Sigmoid colon (tissue), 7 donors: ENCODE results near the gene UBAP2. TPM values are rescaled to one million over a fixed set of nuclear protein-coding genes. Genes with fewer than 3 reads are reported as not detected.
A peak's percentile ranks its signal among the peaks of the same experiment; 100 is the strongest.
"Not testable (repeated sequence)": the region's sequence is repeated elsewhere in the genome, so short reads cannot be mapped to it uniquely, and the experiment has no call there.

Source experiments
- DNase-seq: peaks from one replicate; pipeline ENCODE4 v3.0.0-alpha.2; 2019
- H3K27ac ChIP-seq, 4 donors: fragments of 200-600 bp; sonication (generic); one replicate each; pipeline ENCODE4 v1.5.1; 2016 to 2019; ENCODE audit warnings: mild to moderate bottlenecking in 1 of 4
- H3K27me3 ChIP-seq, 3 donors: fragments of 200-600 bp; sonication (generic); one replicate each; pipeline ENCODE4 v1.5.1; 2019; ENCODE audit warnings: mild to moderate bottlenecking in 1 of 3
- H3K36me3 ChIP-seq, 4 donors: fragments of 200-600 bp; sonication (generic); one replicate each; pipeline ENCODE4 v1.5.1; 2016 to 2019
- H3K4me1 ChIP-seq, 4 donors: fragments of 200-600 bp; sonication (generic); one replicate each; pipeline ENCODE4 v1.5.1; 2017 to 2019
- H3K4me3 ChIP-seq, 4 donors: fragments of 200-600 bp; sonication (generic); one replicate each; pipeline ENCODE4 v1.5.1; 2017 to 2019; ENCODE audit warnings: mild to moderate bottlenecking in 2 of 4, moderate library complexity in 1 of 4
- H3K9me3 ChIP-seq, 4 donors: fragments of 200-600 bp in 3 of 4; sonication (generic) in 3 of 4; one replicate each; pipeline versions ENCODE4 v1.5.1 to v1.6.1; 2013 to 2019
- CTCF ChIP-seq, 4 experiments: fragments of 450-650 bp in 3 of 4; fragments of 200-600 bp in 1 of 4; IDR thresholded peaks; one replicate each; pipeline ENCODE4 v1.5.1; 2016 to 2019; ENCODE audit warnings: antibody characterized with exemption in 4 of 4, mild to moderate bottlenecking in 3 of 4, moderate library complexity in 2 of 4
- EP300 ChIP-seq, 4 donors: sonication (generic); formaldehyde crosslinking; IDR thresholded peaks; one replicate each; pipeline ENCODE4 v1.6.1; 2017; ENCODE audit warnings: antibody characterized with exemption in 4 of 4
- POLR2A ChIP-seq, 2 donors: fragments of 450-650 bp; IDR thresholded peaks; one replicate each; pipeline ENCODE4 v1.6.1; 2016; ENCODE audit warnings: antibody characterized with exemption in 2 of 2, mild to moderate bottlenecking in 2 of 2, moderate library complexity in 2 of 2
- POLR2AphosphoS5 ChIP-seq, 4 donors: sonication (generic); formaldehyde crosslinking; IDR thresholded peaks; one replicate each; pipeline ENCODE4 v1.6.1; 2017; ENCODE audit warnings: antibody characterized with exemption in 4 of 4
- WGBS, 2 donors: extraction: QIAGEN DNeasy Blood & Tissue Kit; methylation state at CpG; one replicate each; pipeline ENCODE4 v1.1.7; 2013; 5-methylcytosine and 5-hydroxymethylcytosine counted together
- intact Hi-C: fragments of 100-400 bp; cut with DNase I; formaldehyde crosslinking; loops from one replicate; pipeline ENCODE4 v1.15.1; 2023
- polyA plus RNA-seq, 3 donors: library from polyadenylated mRNA; stranded (reverse); fragments of 200-250 nt; gene quantifications; one replicate each; pipeline ENCODE4 v1.2.3, GENCODE V29; 2013
- total RNA-seq, 4 donors: library from RNA; depleted of rRNA; stranded (reverse); fragments of >200 nt; gene quantifications; one replicate each; pipeline ENCODE4 v1.1.0, GENCODE V29; 2016
- donor health status: healthy with polysubstance abuse.
- donor health status: Bipolar disorder and iron deficiency.
- donor health status: healthy.

Gene UBAP2
- total and polyA plus RNA-seq, 7 donors, result 6.6 to 50.4 (median 28.8) TPM

GRCh38 chr9:34025062-34025461 lies 23.6 kb downstream of the UBAP2 start:
- Histone ChIP-seq H3K9me3 (no peaks in the 10 kb centered on the region), H3K4me1 (peaks cover 0 to 24% (median 14%) of the 10 kb centered on the region in 4 donors), H3K4me3 (no peak overlapping the region), H3K36me3 (peaks cover 0 to 10% (median 0%) of the 10 kb centered on the region in 4 donors), H3K27ac (peak overlapping the region in 3 of 4 donors; percentile 29 to 70 (median 35)), H3K27me3 (no peaks in the 10 kb centered on the region)
- intact Hi-C loops, result no loop called here
- 96 to 98% methylated on average over 1 of the region's 1 CpG for WGBS, 2 donors
- no peak for TF ChIP-seq EP300 (IDR thresholded peaks at IDR 0.05)
- no peak for TF ChIP-seq POLR2A (IDR thresholded peaks at IDR 0.05)
- peak in 1 of 4 donors; percentile 31 for TF ChIP-seq POLR2AphosphoS5 (IDR thresholded peaks at IDR 0.05)
- no peak for TF ChIP-seq CTCF (IDR thresholded peaks at IDR 0.05)
- no peak for DNase-seq

- intact Hi-C loops, DNase-seq, H3K9me3 ChIP-seq, H3K27me3 ChIP-seq, H3K4me3 ChIP-seq, H3K36me3 ChIP-seq: not testable (repeated sequence)
- whole genome bisulfite sequencing, 2 donors, result 94 to 95% methylated on average over 9 of the region's 9 CpGs
- Histone ChIP-seq H3K27ac (peak overlapping the region in 3 of 4 donors; percentile 29 to 70 (median 35)), H3K4me1 (peaks cover 0 to 24% (median 14%) of the 10 kb centered on the region in 4 donors)
Observed at GRCh38 chr9:34024476-34024875, 24.2 kb downstream of the UBAP2 start.

- TF ChIP-seq POLR2A (IDR thresholded peaks at IDR 0.05) (no peak), CTCF (IDR thresholded peaks at IDR 0.05) (no peak), EP300 (IDR thresholded peaks at IDR 0.05) (no peak), POLR2AphosphoS5 (IDR thresholded peaks at IDR 0.05) (no peak)
- no peaks in the 10 kb centered on the region for H3K27me3 ChIP-seq
- intact Hi-C loops, result no loop called here
- no peak overlapping the region for H3K27ac ChIP-seq
- no peak overlapping the region for H3K4me3 ChIP-seq
- no peaks in the 10 kb centered on the region for H3K4me1 ChIP-seq
- H3K9me3 ChIP-seq, result no peaks in the 10 kb centered on the region
- DNase-seq, result no peak
- WGBS, 2 donors, result 73 to 95% methylated on average over 2 to 4 of the region's 4 CpGs
- H3K36me3 ChIP-seq, result peaks cover 0 to 32% (median 0%) of the 10 kb centered on the region in 4 donors
Observed at GRCh38 chr9:34016149-34016548, 32.5 kb downstream of the UBAP2 start.

GRCh38 chr9:34010979-34011378 lies 37.7 kb downstream of the UBAP2 start:
- Histone ChIP-seq H3K4me3 (no peak overlapping the region), H3K4me1 (no peaks in the 10 kb centered on the region), H3K27me3 (no peaks in the 10 kb centered on the region), H3K27ac (no peak overlapping the region), H3K36me3 (peaks cover 0 to 54% (median 0%) of the 10 kb centered on the region in 4 donors), H3K9me3 (no peaks in the 10 kb centered on the region)
- intact Hi-C loops, result no loop called here
- no peak for TF ChIP-seq POLR2AphosphoS5 (IDR thresholded peaks at IDR 0.05)
- no peak for TF ChIP-seq EP300 (IDR thresholded peaks at IDR 0.05)
- peak in 1 of 4 experiments; percentile 15 for TF ChIP-seq CTCF (IDR thresholded peaks at IDR 0.05)
- no peak for TF ChIP-seq POLR2A (IDR thresholded peaks at IDR 0.05)
- DNase-seq, result no peak
- WGBS, 2 donors, result 83 to 87% methylated on average over 4 of the region's 4 CpGs

GRCh38 chr9:34001951-34002350 lies 46.7 kb downstream of the UBAP2 start:
- 93 to 95% methylated on average over 2 of the region's 2 CpGs for WGBS, 2 donors
- Histone ChIP-seq H3K27me3 (no peaks in the 10 kb centered on the region), H3K9me3 (no peaks in the 10 kb centered on the region), H3K4me1 (no peaks in the 10 kb centered on the region), H3K36me3 (peaks cover 0 to 19% (median 10%) of the 10 kb centered on the region in 4 donors), H3K4me3 (no peak overlapping the region), H3K27ac (no peak overlapping the region)
- DNase-seq, result no peak
- intact Hi-C loops, result no loop called here
- no peak for TF ChIP-seq CTCF (IDR thresholded peaks at IDR 0.05)
- no peak for TF ChIP-seq POLR2AphosphoS5 (IDR thresholded peaks at IDR 0.05)
- no peak for TF ChIP-seq EP300 (IDR thresholded peaks at IDR 0.05)
- TF ChIP-seq POLR2A (IDR thresholded peaks at IDR 0.05), result no peak
